Mammary epithelial cell (primary cell): ENCODE measurements around the gene KRTCAP2.

Source experiments
- EZH2 ChIP-seq: IDR thresholded peaks from 2 replicates; pipeline ENCODE4 v1.6.1; 2012; ENCODE audit warnings: low read length, inconsistent platforms, borderline replicate concordance
- TF ChIP-seq, protein P1 (sequence below), 2 donors: IDR thresholded peaks in 1 of 2; conservative IDR thresholded peaks in 1 of 2; 2 replicates each; pipeline ENCODE4 v1.5.1; 2011 to 2012; ENCODE audit warnings: inconsistent platforms in 2 of 2, low read length in 2 of 2, mild to moderate bottlenecking in 2 of 2, control low read depth in 1 of 2, low read depth in 1 of 2; ENCODE audit not compliant: insufficient read depth in 1 of 2; ENCODE audit errors: extremely low read depth in 1 of 2

DNA sequence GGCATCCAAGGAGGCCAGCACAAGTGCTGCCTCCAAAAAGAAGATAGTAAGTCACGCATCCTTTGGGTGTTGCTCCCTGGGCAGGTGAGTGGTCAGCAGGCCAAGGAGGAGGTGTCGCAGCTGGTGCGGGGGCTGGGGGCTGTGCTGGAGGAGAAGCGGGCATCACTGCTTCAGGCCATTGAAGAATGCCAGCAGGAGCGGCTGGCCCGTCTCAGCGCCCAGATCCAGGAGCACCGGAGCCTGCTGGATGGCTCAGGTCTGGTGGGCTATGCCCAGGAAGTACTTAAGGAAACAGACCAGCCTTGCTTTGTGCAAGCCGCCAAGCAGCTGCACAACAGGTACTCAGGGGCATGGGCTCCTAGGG is 4.8 kb upstream of the KRTCAP2 start:
- TF ChIP-seq, protein P1, sequence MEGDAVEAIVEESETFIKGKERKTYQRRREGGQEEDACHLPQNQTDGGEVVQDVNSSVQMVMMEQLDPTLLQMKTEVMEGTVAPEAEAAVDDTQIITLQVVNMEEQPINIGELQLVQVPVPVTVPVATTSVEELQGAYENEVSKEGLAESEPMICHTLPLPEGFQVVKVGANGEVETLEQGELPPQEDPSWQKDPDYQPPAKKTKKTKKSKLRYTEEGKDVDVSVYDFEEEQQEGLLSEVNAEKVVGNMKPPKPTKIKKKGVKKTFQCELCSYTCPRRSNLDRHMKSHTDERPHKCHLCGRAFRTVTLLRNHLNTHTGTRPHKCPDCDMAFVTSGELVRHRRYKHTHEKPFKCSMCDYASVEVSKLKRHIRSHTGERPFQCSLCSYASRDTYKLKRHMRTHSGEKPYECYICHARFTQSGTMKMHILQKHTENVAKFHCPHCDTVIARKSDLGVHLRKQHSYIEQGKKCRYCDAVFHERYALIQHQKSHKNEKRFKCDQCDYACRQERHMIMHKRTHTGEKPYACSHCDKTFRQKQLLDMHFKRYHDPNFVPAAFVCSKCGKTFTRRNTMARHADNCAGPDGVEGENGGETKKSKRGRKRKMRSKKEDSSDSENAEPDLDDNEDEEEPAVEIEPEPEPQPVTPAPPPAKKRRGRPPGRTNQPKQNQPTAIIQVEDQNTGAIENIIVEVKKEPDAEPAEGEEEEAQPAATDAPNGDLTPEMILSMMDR (conservative IDR thresholded peaks at IDR 0.05 in 1 of 2, IDR thresholded peaks at IDR 0.05 in 1 of 2; ENCODE audit: extremely low read depth in 1 of 2, insufficient read depth in 1 of 2, low read depth in 1 of 2, low read length in 2 of 2), result no peak
- TF ChIP-seq EZH2, result no peak
